Loucy (cell line): Measurements from ENCODE around the gene SPCS1.

Source experiments
- H2AFZ ChIP-seq: fragments of 200-600 bp; sonication (generic); 2 replicates; pipeline ENCODE4 v1.6.0; 2016; ENCODE audit warnings: antibody characterized with exemption, mild to moderate bottlenecking, low read length, moderate library complexity
- H3F3A ChIP-seq: fragments of 200-600 bp; 2 replicates; pipeline ENCODE4 v1.6.0; 2016; ENCODE audit warnings: antibody characterized with exemption, low read depth, mild to moderate bottlenecking
- H3K27me3 ChIP-seq: fragments of 200-600 bp; sonication (generic); 2 replicates; pipeline ENCODE4 v1.6.1; 2014; ENCODE audit warnings: low read length, mild to moderate bottlenecking; ENCODE audit not compliant: insufficient read depth, poor library complexity, severe bottlenecking
- H3K36me3 ChIP-seq: fragments of 200-600 bp; sonication (generic); 2 replicates; pipeline ENCODE4 v1.6.1; 2016; ENCODE audit warnings: low read length; ENCODE audit not compliant: insufficient read depth
- H3K4me1 ChIP-seq: fragments of 200-600 bp; sonication (generic); 2 replicates; pipeline ENCODE4 v1.5.1; 2014; ENCODE audit warnings: low read length, mild to moderate bottlenecking; ENCODE audit not compliant: insufficient read depth, poor library complexity, severe bottlenecking
- H3K4me2 ChIP-seq: fragments of 200-600 bp; sonication (generic); 2 replicates; pipeline ENCODE4 v1.6.0; 2014; ENCODE audit warnings: antibody characterized with exemption, low read length, low read depth, mild to moderate bottlenecking; ENCODE audit not compliant: poor library complexity, severe bottlenecking
- H3K4me3 ChIP-seq: fragments of 200-600 bp; sonication (generic); 2 replicates; pipeline ENCODE4 v1.5.1; 2014; ENCODE audit warnings: low read length, mild to moderate bottlenecking, mixed read lengths; ENCODE audit not compliant: poor library complexity, severe bottlenecking
- H3K79me2 ChIP-seq: fragments of 200-600 bp; sonication (generic); 2 replicates; pipeline ENCODE4 v1.6.1; 2014; ENCODE audit warnings: low read length; ENCODE audit not compliant: insufficient read depth
- H3K9ac ChIP-seq: fragments of 200-600 bp; sonication (generic); 2 replicates; pipeline ENCODE4 v1.6.0; 2014; ENCODE audit warnings: mild to moderate bottlenecking, low read depth, low read length, moderate library complexity; ENCODE audit not compliant: poor library complexity, severe bottlenecking
- H3K9me2 ChIP-seq: fragments of 200-600 bp; sonication (generic); replicated peaks from 2 replicates; pipeline ENCODE4 v1.6.1; 2016; ENCODE audit warnings: low read depth, low read length, mixed read lengths
- H3K9me3 ChIP-seq: fragments of 200-600 bp; sonication (generic); 2 replicates; pipeline ENCODE4 v1.6.1; 2014; ENCODE audit warnings: mild to moderate bottlenecking, antibody characterized with exemption, low read length, low read depth; ENCODE audit not compliant: insufficient read depth
- H4K20me1 ChIP-seq: fragments of 200-600 bp; sonication (generic); 2 replicates; pipeline ENCODE4 v1.6.0; 2014; ENCODE audit warnings: antibody characterized with exemption, low read length, mild to moderate bottlenecking; ENCODE audit not compliant: insufficient read depth, poor library complexity, severe bottlenecking
- CTCF ChIP-seq: fragments of 200-600 bp; sonication (generic); conservative IDR thresholded peaks from 2 replicates; pipeline ENCODE4 v1.5.1; 2014; ENCODE audit warnings: mild to moderate bottlenecking, antibody characterized with exemption, low read length
- EZH2phosphoT487 ChIP-seq: fragments of 200-600 bp; IDR thresholded peaks from 2 replicates; pipeline ENCODE4 v1.6.1; 2018; ENCODE audit warnings: antibody characterized with exemption, mild to moderate bottlenecking, moderate library complexity, borderline replicate concordance

SPCS1 gene

GRCh38 chr3:52739730-52740129 lies 33.8 kb downstream of the SPCS1 start:
- Histone ChIP-seq H3K79me2 (no peaks in the 10 kb centered on the region), H2AFZ (no peak overlapping the region), H3K36me3 (peaks cover 34% of the 10 kb centered on the region; the same call in 1 of the 2 replicates), H3K9me2 (no peaks in the 10 kb centered on the region), H3K4me3 (no peak overlapping the region), H3K27me3 (no peaks in the 10 kb centered on the region), H3F3A (no peaks in the 10 kb centered on the region), H3K9ac (no peak overlapping the region), H4K20me1 (no peaks in the 10 kb centered on the region), H3K9me3 (no peaks in the 10 kb centered on the region), H3K4me1 (no peaks in the 10 kb centered on the region), H3K4me2 (no peak overlapping the region)
- TF ChIP-seq CTCF (no peak), EZH2phosphoT487 (no peak)

- Histone ChIP-seq H3F3A (no peaks in the 10 kb centered on the region), H3K9me3 (no peaks in the 10 kb centered on the region), H3K27me3 (no peaks in the 10 kb centered on the region), H3K9me2 (no peaks in the 10 kb centered on the region), H2AFZ (no peak overlapping the region), H3K9ac (no peak overlapping the region), H3K4me2 (no peak overlapping the region), H3K36me3 (peaks cover 42% of the 10 kb centered on the region; the same call in 1 of the 2 replicates), H4K20me1 (no peaks in the 10 kb centered on the region), H3K4me3 (no peak overlapping the region), H3K4me1 (no peaks in the 10 kb centered on the region), H3K79me2 (no peaks in the 10 kb centered on the region)
- TF ChIP-seq CTCF (peak; percentile 73), EZH2phosphoT487 (no peak)
These were observed 36.6 kb downstream of the SPCS1 start for GRCh38 chr3:52742418-52743041.

- Histone ChIP-seq H3K4me2 (no peak overlapping the region), H3K4me3 (no peak overlapping the region), H3K36me3 (peaks cover 43% of the 10 kb centered on the region; the same call in 1 of the 2 replicates), H2AFZ (no peak overlapping the region), H3K79me2 (no peaks in the 10 kb centered on the region), H4K20me1 (no peaks in the 10 kb centered on the region), H3K4me1 (no peaks in the 10 kb centered on the region), H3F3A (no peaks in the 10 kb centered on the region), H3K27me3 (no peaks in the 10 kb centered on the region), H3K9ac (no peak overlapping the region), H3K9me3 (no peaks in the 10 kb centered on the region), H3K9me2 (no peaks in the 10 kb centered on the region)
- no peak for TF ChIP-seq EZH2phosphoT487
- no peak for TF ChIP-seq CTCF
These were observed 37.2 kb downstream of the SPCS1 start for GRCh38 chr3:52743152-52743551.
